Stimulated activated CD8-positive, alpha-beta memory T cell treated with anti-CD3 and anti-CD28 coated beads, Interleukin-4, amount 100 ng/mL, for 24 hours (primary cell): ENCODE results near the gene DEFB123.

Experiments used
- DNase-seq: peaks from one replicate; pipeline ENCODE4 v3.0.0-alpha.2; 2020; ENCODE audit warnings: low read depth

The DEFB123 gene

GRCh38 chr20:31474097-31474436 lies 33.6 kb downstream of the DEFB123 start:
- no peak for DNase-seq

GRCh38 chr20:31474758-31475427 lies 34.5 kb downstream of the DEFB123 start, which contains the start of the genes DEFB124 and REM1:
DEFB124 (minus strand) TSS chr20:31475127; CDS start chr20:31473013, 2,114 bp downstream.
REM1 (plus strand) TSS chr20:31475288; CDS start chr20:31476446, 1,158 bp downstream.
- DNase-seq, result no peak

DNA sequence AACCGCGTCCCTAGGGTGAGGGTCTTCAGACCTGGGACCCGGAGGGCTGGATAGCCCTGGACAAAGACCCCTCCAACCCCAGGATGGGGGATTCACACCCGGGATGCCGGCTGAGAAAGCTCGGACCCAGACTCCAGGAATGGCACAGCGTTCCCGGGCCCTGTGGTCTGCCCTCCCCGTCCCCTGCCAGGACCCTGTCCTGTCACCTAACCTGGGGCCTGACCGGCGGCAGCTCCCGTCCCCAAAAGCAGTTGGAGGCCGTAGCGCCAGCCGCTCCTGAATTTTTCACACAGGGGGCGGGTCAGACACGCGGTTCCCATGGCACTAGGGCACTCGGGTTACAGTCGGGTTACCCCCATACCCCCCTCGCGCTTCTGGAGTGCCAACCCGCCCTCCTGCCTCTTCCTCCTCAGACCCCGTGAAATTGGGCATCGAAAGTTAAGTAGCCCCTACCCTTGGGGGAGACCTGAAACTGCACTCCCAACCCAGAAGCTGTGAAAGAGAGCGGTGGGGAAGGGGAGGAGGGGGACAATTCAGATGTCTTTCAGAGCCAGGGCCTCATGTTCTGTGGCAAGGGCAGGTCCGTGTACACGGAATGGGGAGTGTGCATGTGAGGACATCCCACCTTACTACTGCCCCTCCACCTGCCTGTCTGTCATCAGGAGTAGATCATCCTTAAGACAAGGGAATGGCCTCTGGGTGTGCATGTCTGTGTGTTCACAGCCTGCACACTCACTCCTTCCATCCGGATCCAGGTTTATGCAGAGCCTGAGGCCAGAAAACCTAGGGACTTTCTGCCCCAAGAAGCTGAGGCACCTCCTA lies 35.3 kb downstream of the DEFB123 start:
- no peak for DNase-seq

DNA sequence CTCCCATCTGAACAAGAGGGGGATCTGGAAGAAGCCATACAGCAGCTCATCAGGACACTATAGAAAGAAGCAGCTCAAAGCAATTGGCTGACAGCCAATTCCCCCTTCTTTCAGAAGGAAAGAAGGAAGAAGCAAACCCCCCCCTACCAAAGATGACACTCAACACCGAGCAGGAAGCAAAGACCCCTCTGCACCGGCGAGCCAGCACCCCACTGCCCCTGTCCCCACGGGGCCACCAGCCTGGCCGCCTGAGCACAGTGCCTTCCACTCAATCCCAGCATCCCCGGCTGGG lies 35.8 kb downstream of the DEFB123 start:
- no peak for DNase-seq

GRCh38 chr20:31476643-31477215 lies 36.3 kb downstream of the DEFB123 start:
- DNase-seq, result no peak

- no peak for DNase-seq
These were observed 43.6 kb downstream of the DEFB123 start for GRCh38 chr20:31484001-31484400.

DNA sequence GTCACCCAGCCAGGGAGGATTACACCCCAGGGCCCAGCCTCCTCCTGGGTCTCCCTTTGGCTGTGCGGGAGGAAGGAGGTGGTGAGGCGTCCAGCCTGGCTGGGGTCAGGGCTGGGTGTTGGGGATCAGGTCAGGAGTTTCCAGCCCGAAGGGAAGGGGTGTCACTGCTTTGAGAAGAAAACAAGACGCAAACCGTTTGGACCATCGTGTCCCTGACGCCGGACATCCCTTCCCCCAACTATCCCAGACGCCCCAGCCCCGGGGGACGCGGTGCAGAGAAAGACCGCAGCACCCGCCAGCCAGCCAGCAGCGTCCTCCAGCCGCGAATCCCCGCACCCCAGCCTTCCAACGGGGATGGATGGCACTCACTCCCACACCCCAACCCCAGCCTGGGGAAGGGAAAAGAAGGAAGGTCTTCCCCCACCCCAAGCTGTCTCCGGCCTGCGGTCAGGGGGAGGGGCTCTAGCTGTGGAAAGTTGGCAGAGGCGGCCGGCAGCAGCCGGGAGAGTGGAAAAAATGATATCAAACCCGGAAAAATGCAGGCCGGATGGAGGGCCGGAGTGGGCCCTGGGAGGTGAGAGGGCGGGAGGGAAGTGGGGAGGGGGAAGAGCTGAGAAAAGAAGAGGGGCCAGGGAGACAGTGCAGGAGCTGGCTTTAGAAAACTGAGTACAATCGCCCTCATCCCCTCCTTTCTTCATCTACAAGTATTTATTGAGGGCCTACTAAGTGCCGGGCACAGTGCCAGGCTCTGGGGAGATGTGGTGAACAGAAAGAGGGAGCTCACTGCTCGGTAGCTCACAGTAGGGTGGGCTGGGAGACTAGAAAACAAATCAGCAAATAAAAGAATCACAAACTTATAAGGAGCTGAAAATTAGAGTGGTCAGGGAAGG lies 45.3 kb downstream of the DEFB123 start:
- DNase-seq, result no peak

DNA sequence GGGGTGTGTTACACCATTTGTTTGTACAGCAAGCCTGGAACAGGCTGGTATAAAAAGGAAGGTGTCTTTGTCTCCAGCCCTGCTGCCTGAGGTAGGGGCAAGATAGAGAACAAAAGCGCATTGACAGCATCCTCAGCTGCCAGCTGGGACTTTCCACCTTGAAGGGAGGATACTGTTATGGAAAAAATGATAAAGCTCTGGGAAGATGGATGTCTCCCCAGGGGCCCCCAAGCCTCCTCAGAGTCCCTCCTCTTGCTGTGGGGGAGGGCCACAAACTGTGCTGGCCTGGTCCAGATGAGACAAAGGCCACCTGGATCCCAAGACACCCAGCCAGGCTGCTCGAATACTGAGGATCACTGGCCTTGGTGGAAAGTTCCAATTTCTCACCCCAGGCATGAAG lies 47.7 kb downstream of the DEFB123 start:
- no peak for DNase-seq

DNA sequence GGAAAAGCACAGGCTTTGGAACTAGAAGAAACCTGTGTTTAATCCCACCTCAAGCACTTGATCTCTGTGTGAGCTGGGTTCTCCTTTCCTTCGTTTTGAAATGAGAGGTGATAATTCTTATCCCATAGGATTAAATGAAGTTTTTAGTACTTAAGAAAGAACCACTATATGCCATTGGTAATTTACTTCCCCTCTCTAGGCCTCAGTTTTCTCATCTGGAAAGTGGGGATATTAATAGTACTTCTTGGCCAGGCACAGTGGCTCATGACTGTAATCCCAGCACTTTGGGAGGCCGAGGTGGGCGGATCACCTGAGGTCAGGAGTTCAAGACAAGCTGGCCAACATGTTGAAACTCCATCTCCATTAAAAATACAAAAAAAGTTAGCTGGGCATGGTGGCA lies 48.7 kb downstream of the DEFB123 start:
- no peak for DNase-seq

- DNase-seq, result no peak
These were observed 50.3 kb downstream of the DEFB123 start for GRCh38 chr20:31490752-31491151.

DNA sequence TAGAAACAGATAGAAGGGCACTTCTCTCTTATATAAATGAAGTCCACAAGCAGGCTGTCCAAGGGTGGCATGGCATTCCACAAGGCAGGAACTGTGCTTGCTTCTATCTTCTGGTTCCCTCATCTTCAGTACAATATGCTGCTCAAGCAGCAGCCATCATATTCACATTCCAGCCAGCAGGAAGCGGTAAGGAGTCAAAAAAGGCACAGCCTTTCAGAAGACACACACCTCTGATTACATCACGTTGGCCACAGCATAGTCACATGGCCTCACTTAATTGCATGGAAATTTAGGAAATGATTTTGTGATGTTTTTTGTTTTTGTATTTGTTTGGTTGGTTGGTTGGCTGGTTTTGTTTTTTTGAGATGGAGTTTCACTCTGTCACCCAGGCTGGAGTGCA lies 53.7 kb downstream of the DEFB123 start:
- DNase-seq, result no peak

DNA sequence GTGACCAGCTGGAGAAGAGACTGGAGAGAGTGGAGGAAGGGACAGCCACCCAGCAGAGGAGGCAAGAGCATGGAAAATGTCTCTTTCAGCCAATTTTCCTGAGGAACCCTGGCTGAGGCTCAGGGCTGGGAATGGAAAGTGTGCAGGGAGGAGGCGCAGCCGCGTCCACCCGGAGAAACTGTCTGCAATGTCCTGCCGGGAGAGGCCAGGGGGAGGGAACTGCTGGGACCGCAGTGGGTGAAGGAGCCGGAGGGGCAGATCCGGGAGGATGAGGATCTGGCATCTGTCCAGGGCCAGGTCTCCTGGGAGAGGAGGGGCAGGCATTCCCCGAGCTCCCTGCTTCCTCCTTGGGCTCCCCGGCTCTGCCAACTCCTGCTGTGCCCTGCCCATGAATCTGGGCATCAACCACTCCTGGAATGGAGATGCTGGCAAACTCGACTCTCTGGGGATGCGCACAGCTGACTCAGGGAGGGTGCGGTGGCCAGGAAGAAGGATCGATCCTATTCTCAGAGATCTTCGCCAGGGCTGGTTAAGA lies 56.4 kb downstream of the DEFB123 start:
- no peak for DNase-seq

DNA sequence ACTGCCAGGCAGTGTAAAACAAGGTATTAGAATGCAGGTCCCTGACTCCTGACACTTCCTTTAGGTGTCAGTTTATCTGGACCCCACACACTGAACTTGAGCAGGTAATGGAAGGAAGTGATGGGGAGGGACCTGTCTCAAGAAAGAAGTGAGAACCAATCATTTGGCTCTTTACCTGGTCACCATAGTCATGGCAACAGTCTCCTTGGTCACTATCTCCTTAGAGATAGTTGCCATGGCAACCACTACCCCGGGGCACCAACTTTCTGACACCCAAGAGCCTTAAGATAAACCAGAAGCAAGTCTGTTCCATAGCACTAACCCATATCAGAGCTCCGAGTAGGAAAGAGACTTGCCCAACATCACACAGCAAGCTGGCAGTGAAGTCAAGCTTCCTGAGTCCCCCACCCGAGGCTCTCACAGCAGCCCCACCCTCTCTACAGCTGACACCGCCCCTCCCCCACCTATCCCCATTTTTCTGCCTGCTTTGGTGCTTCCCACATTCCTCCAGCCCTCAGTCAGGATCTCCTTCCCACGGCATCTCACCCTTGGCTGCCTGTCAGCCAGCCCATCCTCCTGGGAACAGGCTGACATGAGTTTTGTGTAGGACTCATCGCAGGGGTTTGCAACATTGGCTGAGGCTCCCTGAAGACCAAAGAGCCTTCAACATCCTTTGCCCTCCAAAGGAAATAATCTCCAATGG lies 57.6 kb downstream of the DEFB123 start:
- DNase-seq, result no peak
